ENCODE results near the gene RRP1.

GRCh38 chr21:43816611-43817071 is 27.3 kb downstream of the RRP1 start:
- TF ChIP-seq CTCF (IDR thresholded peaks at IDR 0.05) (no peak), POLR2AphosphoS5 (IDR thresholded peaks at IDR 0.05; ENCODE audit: insufficient read depth in 1 of 2, low read depth in 1 of 2) (no peak)

Measured in vagina (tissue), 2 donors.